Smooth muscle cell (in vitro differentiated cells): Measurements from ENCODE around the gene BABAM2. TPM values are rescaled to one million over a fixed set of nuclear protein-coding genes. Genes with fewer than 3 reads are reported as not detected.

Source experiments
- DNase-seq: peaks from one replicate; lab custom pipeline; 2025; ENCODE audit not compliant: unreplicated experiment; lab: John Stamatoyannopoulos, UW
- H2AFZ ChIP-seq: fragments of 200-600 bp; sonication (generic); 2 replicates; pipeline ENCODE4 v1.6.0; 2016; ENCODE audit warnings: antibody characterized with exemption, low read depth, mild to moderate bottlenecking
- H3F3A ChIP-seq: fragments of 200-600 bp; sonication (generic); 2 replicates; pipeline ENCODE4 v1.6.0; 2017; ENCODE audit warnings: antibody characterized with exemption, low read depth
- H3K27ac ChIP-seq: fragments of 200-600 bp; sonication (generic); 2 replicates; pipeline ENCODE4 v1.5.1; 2016; ENCODE audit warnings: low read depth, mild to moderate bottlenecking
- H3K27me3 ChIP-seq: fragments of 200-600 bp; sonication (generic); 2 replicates; pipeline ENCODE4 v1.6.1; 2016; ENCODE audit warnings: low read depth, mild to moderate bottlenecking
- H3K36me3 ChIP-seq: fragments of 200-600 bp; sonication (generic); 2 replicates; pipeline ENCODE4 v1.5.1; 2016; ENCODE audit warnings: low read depth
- H3K4me1 ChIP-seq: fragments of 200-600 bp; sonication (generic); 2 replicates; pipeline ENCODE4 v1.5.1; 2016; ENCODE audit warnings: low read depth
- H3K4me2 ChIP-seq: fragments of 200-600 bp; sonication (generic); 2 replicates; pipeline ENCODE4 v1.6.0; 2016; ENCODE audit warnings: mild to moderate bottlenecking
- H3K4me3 ChIP-seq: fragments of 200-600 bp; sonication (generic); 2 replicates; pipeline ENCODE4 v1.5.1; 2016; ENCODE audit warnings: mild to moderate bottlenecking
- H3K79me2 ChIP-seq: fragments of 200-600 bp; sonication (generic); 2 replicates; pipeline ENCODE4 v1.6.0; 2016; ENCODE audit warnings: low read depth, mild to moderate bottlenecking
- H3K9ac ChIP-seq: fragments of 200-600 bp; sonication (generic); 2 replicates; pipeline ENCODE4 v1.6.0; 2016; ENCODE audit warnings: low read depth
- H3K9me3 ChIP-seq: fragments of 200-600 bp; sonication (generic); replicated peaks from 2 replicates; pipeline ENCODE4 v1.5.1; 2016; ENCODE audit warnings: low read depth
- H4K20me1 ChIP-seq: fragments of 200-600 bp; sonication (generic); 2 replicates; pipeline ENCODE4 v1.6.0; 2016; ENCODE audit warnings: low read depth
- WGBS: methylation state at CpG from one replicate; pipeline ENCODE4 v1.1.7; 2016; ENCODE audit warnings: low lambda C conversion rate; 5-methylcytosine and 5-hydroxymethylcytosine counted together
- polyA plus RNA-seq: library from polyadenylated mRNA; unstranded; fragments of >200 nt; fragmentation: Nextera tagmentation; extraction: Ambion mirVana; gene quantifications from 2 replicates; pipeline ENCODE4 v1.2.1, GENCODE V29; 2016
- total RNA-seq: library from RNA; depleted of rRNA; stranded (reverse); fragments of >200 nt; gene quantifications from 2 replicates; pipeline ENCODE4 v1.2.3, GENCODE V29; 2014
- TF ChIP-seq, protein P1 (sequence below): fragments of 200-600 bp; sonication (generic); IDR thresholded peaks from 2 replicates; pipeline ENCODE4 v1.5.1; 2017; ENCODE audit warnings: borderline replicate concordance, mild to moderate bottlenecking, antibody characterized with exemption; ENCODE audit not compliant: insufficient read depth, poor library complexity, severe bottlenecking

The BABAM2 gene
- total and polyA plus RNA-seq, 2 experiments from 2014 or later: 26.5 to 29.1 TPM

DNA sequence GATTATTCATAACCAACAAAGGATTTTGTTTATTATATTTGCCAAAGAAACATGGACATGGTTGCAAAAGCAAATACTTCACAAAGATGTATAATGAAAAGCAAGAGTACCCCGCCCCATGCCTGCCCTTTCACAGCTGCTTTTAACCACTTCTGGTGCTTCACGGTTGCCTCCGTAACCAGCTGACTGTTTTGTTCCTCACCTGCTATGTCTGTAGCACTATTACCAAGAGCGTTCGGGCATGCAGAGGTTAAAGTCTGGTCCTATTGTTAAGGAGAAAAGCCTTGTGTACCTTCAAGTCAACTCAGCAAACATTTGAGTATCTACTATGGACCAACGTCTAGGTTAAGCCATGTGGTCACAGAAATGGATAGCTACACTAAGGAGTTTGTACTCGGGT lies 386.9 kb downstream of the BABAM2 start:
- TF ChIP-seq, protein P1, sequence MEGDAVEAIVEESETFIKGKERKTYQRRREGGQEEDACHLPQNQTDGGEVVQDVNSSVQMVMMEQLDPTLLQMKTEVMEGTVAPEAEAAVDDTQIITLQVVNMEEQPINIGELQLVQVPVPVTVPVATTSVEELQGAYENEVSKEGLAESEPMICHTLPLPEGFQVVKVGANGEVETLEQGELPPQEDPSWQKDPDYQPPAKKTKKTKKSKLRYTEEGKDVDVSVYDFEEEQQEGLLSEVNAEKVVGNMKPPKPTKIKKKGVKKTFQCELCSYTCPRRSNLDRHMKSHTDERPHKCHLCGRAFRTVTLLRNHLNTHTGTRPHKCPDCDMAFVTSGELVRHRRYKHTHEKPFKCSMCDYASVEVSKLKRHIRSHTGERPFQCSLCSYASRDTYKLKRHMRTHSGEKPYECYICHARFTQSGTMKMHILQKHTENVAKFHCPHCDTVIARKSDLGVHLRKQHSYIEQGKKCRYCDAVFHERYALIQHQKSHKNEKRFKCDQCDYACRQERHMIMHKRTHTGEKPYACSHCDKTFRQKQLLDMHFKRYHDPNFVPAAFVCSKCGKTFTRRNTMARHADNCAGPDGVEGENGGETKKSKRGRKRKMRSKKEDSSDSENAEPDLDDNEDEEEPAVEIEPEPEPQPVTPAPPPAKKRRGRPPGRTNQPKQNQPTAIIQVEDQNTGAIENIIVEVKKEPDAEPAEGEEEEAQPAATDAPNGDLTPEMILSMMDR: no peak
- Histone ChIP-seq H4K20me1 (no peaks in the 10 kb centered on the region), H3K27me3 (no peaks in the 10 kb centered on the region), H3K9ac (no peak overlapping the region), H3K4me2 (no peak overlapping the region), H3K79me2 (no peaks in the 10 kb centered on the region), H3K4me1 (peaks cover 10% of the 10 kb centered on the region), H3F3A (no peaks in the 10 kb centered on the region), H3K4me3 (no peak overlapping the region), H3K27ac (peak overlapping the region; percentile 96), H3K9me3 (no peaks in the 10 kb centered on the region), H2AFZ (no peak overlapping the region), H3K36me3 (no peaks in the 10 kb centered on the region)
- 97% methylated on average over 7 of the region's 7 CpGs for WGBS
- no peak for DNase-seq

DNA sequence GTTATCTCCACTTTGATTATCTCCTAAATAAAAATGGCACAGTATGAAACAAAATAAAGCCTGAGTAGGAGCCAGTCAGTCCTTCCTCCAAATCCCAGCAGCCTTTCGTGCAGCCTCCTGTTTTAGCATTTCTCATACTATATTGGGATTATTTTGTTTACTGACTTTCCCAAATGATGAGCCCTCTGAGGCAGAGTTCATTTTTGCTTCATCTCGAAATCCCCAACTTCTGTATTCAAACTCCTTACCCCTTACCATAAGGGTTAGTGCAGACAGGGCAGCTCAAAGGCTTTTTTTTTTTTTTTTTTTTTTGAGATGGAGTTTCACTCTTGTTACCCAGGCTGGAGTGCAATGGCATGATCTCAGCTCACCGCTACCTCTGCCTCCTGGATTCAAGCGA lies 388.8 kb downstream of the BABAM2 start:
- H3K27ac ChIP-seq: no peak overlapping the region
- H3F3A ChIP-seq: no peaks in the 10 kb centered on the region
- no peak overlapping the region for H3K4me2 ChIP-seq
- H3K79me2 ChIP-seq: no peaks in the 10 kb centered on the region
- H3K9me3 ChIP-seq: no peaks in the 10 kb centered on the region
- TF ChIP-seq, protein P1: no peak
- no peak overlapping the region for H2AFZ ChIP-seq
- H3K27me3 ChIP-seq: no peaks in the 10 kb centered on the region
- peaks cover 10% of the 10 kb centered on the region for H3K4me1 ChIP-seq
- 92% methylated on average over 4 of the region's 4 CpGs for WGBS
- H3K4me3 ChIP-seq: no peak overlapping the region
- DNase-seq: no peak
- no peaks in the 10 kb centered on the region for H4K20me1 ChIP-seq
- H3K36me3 ChIP-seq: no peaks in the 10 kb centered on the region
- H3K9ac ChIP-seq: no peak overlapping the region

DNA sequence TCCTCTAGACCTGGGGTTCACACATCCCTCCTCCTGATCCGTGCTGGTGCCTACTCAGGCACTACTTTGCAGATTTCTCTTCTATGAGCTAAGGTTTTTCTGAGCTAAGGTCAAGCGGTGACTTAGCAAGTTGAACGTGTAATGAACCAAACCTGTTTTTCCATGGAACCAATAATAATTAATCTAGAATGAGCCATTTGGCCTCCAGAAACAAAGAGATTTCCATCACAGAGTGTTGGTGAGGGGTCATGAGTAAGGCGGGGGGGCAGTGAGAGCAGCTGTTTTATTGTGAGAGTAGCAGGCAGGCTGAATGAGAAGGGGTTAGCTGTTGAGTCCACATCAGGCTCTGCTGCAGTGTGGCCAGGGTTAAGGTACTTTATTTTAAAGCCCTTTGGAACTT lies 390.1 kb downstream of the BABAM2 start:
- Histone ChIP-seq H3F3A (no peaks in the 10 kb centered on the region), H3K4me3 (no peak overlapping the region), H3K4me1 (peaks cover under 1% of the 10 kb centered on the region), H3K9me3 (no peaks in the 10 kb centered on the region), H3K4me2 (no peak overlapping the region), H3K36me3 (no peaks in the 10 kb centered on the region), H3K27ac (no peak overlapping the region), H3K27me3 (no peaks in the 10 kb centered on the region), H2AFZ (no peak overlapping the region), H3K9ac (no peak overlapping the region), H3K79me2 (no peaks in the 10 kb centered on the region), H4K20me1 (no peaks in the 10 kb centered on the region)
- DNase-seq: no peak
- TF ChIP-seq, protein P1: no peak
- 82% methylated on average over 4 of the region's 4 CpGs for whole genome bisulfite sequencing

DNA sequence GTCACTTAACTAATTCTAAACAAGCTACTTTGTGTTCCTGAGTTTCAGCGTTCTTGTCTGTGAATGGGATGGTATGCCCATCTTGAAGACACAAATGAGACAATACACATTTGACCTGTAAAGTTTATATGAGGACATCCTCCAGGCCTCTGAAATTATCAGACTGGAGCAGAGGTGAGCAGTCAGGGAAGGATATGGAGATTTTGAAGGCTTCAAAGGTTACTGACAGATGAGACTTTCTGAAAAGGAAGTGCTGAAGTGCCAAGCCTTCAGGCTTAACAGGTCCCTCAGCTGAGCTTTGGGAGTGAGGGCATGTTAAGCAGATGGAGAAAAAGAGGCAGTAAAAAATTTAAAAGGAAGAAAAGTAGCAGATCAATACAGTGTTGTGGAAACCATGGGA lies 391.2 kb downstream of the BABAM2 start:
- DNase-seq: no peak
- no peaks in the 10 kb centered on the region for H3K9me3 ChIP-seq
- H3K36me3 ChIP-seq: no peaks in the 10 kb centered on the region
- peaks cover 5% of the 10 kb centered on the region for H3K4me1 ChIP-seq
- no peaks in the 10 kb centered on the region for H3K27me3 ChIP-seq
- TF ChIP-seq, protein P1: no peak
- no peak overlapping the region for H3K4me2 ChIP-seq
- no peak overlapping the region for H3K27ac ChIP-seq
- no peaks in the 10 kb centered on the region for H4K20me1 ChIP-seq
- H3F3A ChIP-seq: no peaks in the 10 kb centered on the region
- H3K4me3 ChIP-seq: no peak overlapping the region
- no peaks in the 10 kb centered on the region for H3K79me2 ChIP-seq
- 83% methylated on average over 1 of the region's 1 CpG for WGBS
- no peak overlapping the region for H2AFZ ChIP-seq
- no peak overlapping the region for H3K9ac ChIP-seq
